COLO668 (cell line): ENCODE results near the gene LRRTM4.

Experiments
- DNase-seq: peaks from one replicate; lab custom pipeline; 2025; ENCODE audit not compliant: unreplicated experiment; lab: John Stamatoyannopoulos, UW

Gene LRRTM4

GRCh38 chr2:77325395-77325794 lies 196.8 kb downstream of the LRRTM4 start:
- no peak for DNase-seq

GRCh38 chr2:77322431-77322830 lies 199.7 kb downstream of the LRRTM4 start:
- no peak for DNase-seq

GRCh38 chr2:77314721-77315120 lies 207.5 kb downstream of the LRRTM4 start:
- no peak for DNase-seq

GRCh38 chr2:77310416-77310815 lies 211.8 kb downstream of the LRRTM4 start:
- no peak for DNase-seq

GRCh38 chr2:77309725-77310124 lies 212.5 kb downstream of the LRRTM4 start:
- no peak for DNase-seq

- no peak for DNase-seq
Observed at GRCh38 chr2:77301441-77301840, 220.7 kb downstream of the LRRTM4 start.

GRCh38 chr2:77296791-77297190 lies 225.4 kb downstream of the LRRTM4 start:
- DNase-seq = no peak

GRCh38 chr2:77294474-77294873 lies 227.7 kb downstream of the LRRTM4 start:
- DNase-seq = no peak

GRCh38 chr2:77284353-77284752 lies 237.8 kb downstream of the LRRTM4 start:
- no peak for DNase-seq

GRCh38 chr2:77271262-77271661 lies 250.9 kb downstream of the LRRTM4 start:
- no peak for DNase-seq

GRCh38 chr2:77270433-77270832 lies 251.7 kb downstream of the LRRTM4 start:
- DNase-seq = no peak

- DNase-seq = no peak
Observed at GRCh38 chr2:77268626-77269025, 253.6 kb downstream of the LRRTM4 start.

GRCh38 chr2:77232909-77233425 lies 289.2 kb downstream of the LRRTM4 start:
- no peak for DNase-seq

GRCh38 chr2:77228391-77228790 lies 293.8 kb downstream of the LRRTM4 start:
- DNase-seq = no peak

- no peak for DNase-seq
Observed at GRCh38 chr2:77210725-77211124, 311.5 kb downstream of the LRRTM4 start.

- DNase-seq = no peak
Observed at GRCh38 chr2:77207331-77207730, 314.8 kb downstream of the LRRTM4 start.

- no peak for DNase-seq
Observed at GRCh38 chr2:77201755-77202154, 320.4 kb downstream of the LRRTM4 start.

- no peak for DNase-seq
Observed at GRCh38 chr2:77199411-77199810, 322.8 kb downstream of the LRRTM4 start.

- DNase-seq = no peak
Observed at GRCh38 chr2:77193858-77194448, 328.2 kb downstream of the LRRTM4 start.

GRCh38 chr2:77192811-77193289 lies 329.3 kb downstream of the LRRTM4 start:
- DNase-seq = no peak

- DNase-seq = no peak
Observed at GRCh38 chr2:77191665-77192064, 330.5 kb downstream of the LRRTM4 start.

GRCh38 chr2:77190721-77191346 lies 331.3 kb downstream of the LRRTM4 start:
- DNase-seq = no peak

GRCh38 chr2:77185052-77185451 lies 337.1 kb downstream of the LRRTM4 start:
- no peak for DNase-seq
